Mesenchymal stem cell (in vitro differentiated cells and primary cell): Measurements from ENCODE around the gene PRKRIP1.

Source experiments
- DNase-seq: peaks from one replicate; pipeline ENCODE4 v3.0.0-alpha.2; 2013
- H2AFZ ChIP-seq: one replicate; pipeline ENCODE4 v1.6.1; 2013; ENCODE audit warnings: low read depth, mild to moderate bottlenecking, control low read depth, inconsistent platforms, low read length, moderate library complexity
- H2AK5ac ChIP-seq: 2 replicates; pipeline ENCODE4 v1.6.1; 2013; ENCODE audit warnings: low read length, moderate library complexity, mild to moderate bottlenecking, inconsistent platforms; ENCODE audit not compliant: severe bottlenecking
- H2BK120ac ChIP-seq: one replicate; pipeline ENCODE4 v1.6.1; 2013; ENCODE audit warnings: low read depth, mild to moderate bottlenecking, inconsistent platforms, low read length, moderate library complexity
- H2BK12ac ChIP-seq, 2 experiments: one replicate each; pipeline ENCODE4 v1.6.1; 2013; ENCODE audit warnings: inconsistent platforms in 2 of 2, low read length in 2 of 2, mild to moderate bottlenecking in 2 of 2, moderate library complexity in 2 of 2, control low read depth in 1 of 2
- H2BK15ac ChIP-seq: one replicate; pipeline ENCODE4 v1.6.1; 2013; ENCODE audit warnings: mild to moderate bottlenecking, low read depth, inconsistent platforms; ENCODE audit not compliant: poor library complexity, severe bottlenecking
- H2BK5ac ChIP-seq: 2 replicates; pipeline ENCODE4 v1.6.1; 2013; ENCODE audit warnings: low read depth, mild to moderate bottlenecking, low read length, control low read depth, inconsistent platforms; ENCODE audit not compliant: poor library complexity, severe bottlenecking
- H3K14ac ChIP-seq, 2 experiments: one replicate each; pipeline ENCODE4 v1.6.1; 2013; ENCODE audit warnings: inconsistent platforms in 2 of 2, low read length in 2 of 2, control low read depth in 1 of 2, mild to moderate bottlenecking in 1 of 2, moderate library complexity in 1 of 2
- H3K18ac ChIP-seq, 2 experiments: one replicate each; pipeline ENCODE4 v1.6.1; 2013; ENCODE audit warnings: inconsistent platforms in 2 of 2, low read length in 2 of 2, control low read depth in 1 of 2, low read depth in 1 of 2, mild to moderate bottlenecking in 1 of 2
- H3K23ac ChIP-seq, 2 experiments: one replicate each; pipeline ENCODE4 v1.6.1; 2013; ENCODE audit warnings: inconsistent platforms in 2 of 2, low read length in 2 of 2, mild to moderate bottlenecking in 2 of 2, moderate library complexity in 2 of 2, control low read depth in 1 of 2
- H3K27ac ChIP-seq: 2 replicates; pipeline ENCODE4 v1.5.1; 2013; ENCODE audit warnings: mild to moderate bottlenecking, moderate library complexity, low read length, control low read depth, inconsistent platforms; ENCODE audit not compliant: poor library complexity, severe bottlenecking
- H3K27me3 ChIP-seq, 2 experiments: 2 replicates each; pipeline versions ENCODE4 v1.6.1 to v1.7.0; 2013; ENCODE audit warnings: low read length in 2 of 2, mild to moderate bottlenecking in 2 of 2, moderate library complexity in 2 of 2, control low read depth in 1 of 2, inconsistent platforms in 1 of 2; ENCODE audit not compliant: control insufficient read depth in 1 of 2, insufficient read depth in 1 of 2
- H3K36me3 ChIP-seq, 2 experiments: 2 replicates each; pipeline versions ENCODE4 v1.6.1 to v1.7.0; 2013; ENCODE audit warnings: low read length in 2 of 2, control low read depth in 1 of 2, inconsistent platforms in 1 of 2, low read depth in 1 of 2, mild to moderate bottlenecking in 1 of 2; ENCODE audit not compliant: insufficient read depth in 2 of 2, control insufficient read depth in 1 of 2
- H3K4ac ChIP-seq, 2 experiments: one replicate each; pipeline ENCODE4 v1.6.1; 2013; ENCODE audit warnings: inconsistent platforms in 2 of 2, low read length in 2 of 2, mild to moderate bottlenecking in 2 of 2, moderate library complexity in 2 of 2, control low read depth in 1 of 2, low read depth in 1 of 2
- H3K4me1 ChIP-seq: 2 replicates; pipeline ENCODE4 v1.6.1; 2013; ENCODE audit warnings: low read depth, low read length, control low read depth; ENCODE audit not compliant: control insufficient read depth, insufficient read depth
- H3K4me2 ChIP-seq: 2 replicates; pipeline ENCODE4 v1.6.1; 2013; ENCODE audit warnings: low read length, mild to moderate bottlenecking, inconsistent platforms; ENCODE audit not compliant: poor library complexity, severe bottlenecking
- H3K4me3 ChIP-seq, 2 experiments: 2 replicates each; pipeline versions ENCODE4 v1.5.1 to v1.7.0; 2013; ENCODE audit warnings: low read length in 2 of 2, mild to moderate bottlenecking in 2 of 2, control low read depth in 1 of 2, low read depth in 1 of 2; ENCODE audit not compliant: insufficient read depth in 1 of 2
- H3K79me1 ChIP-seq: replicated peaks from 2 replicates; pipeline ENCODE4 v1.6.1; 2013; ENCODE audit warnings: mild to moderate bottlenecking, control low read depth, low read length, inconsistent platforms; ENCODE audit not compliant: poor library complexity, severe bottlenecking
- H3K9ac ChIP-seq: 2 replicates; pipeline ENCODE4 v1.7.0; 2013; ENCODE audit warnings: mild to moderate bottlenecking, low read length, moderate library complexity
- H3K9me3 ChIP-seq: 2 replicates; pipeline ENCODE4 v1.7.0; 2013; ENCODE audit warnings: mild to moderate bottlenecking, low read length; ENCODE audit not compliant: control insufficient read depth
- H4K8ac ChIP-seq: one replicate; pipeline ENCODE4 v1.6.1; 2013; ENCODE audit warnings: inconsistent platforms, mild to moderate bottlenecking, low read length, moderate library complexity
- H4K91ac ChIP-seq: one replicate; pipeline ENCODE4 v1.6.1; 2013; ENCODE audit warnings: mild to moderate bottlenecking, low read length, inconsistent platforms
- WGBS: methylation state at CpG from one replicate; pipeline ENCODE4 v1.1.7; 2013; ENCODE audit warnings: mixed read lengths; 5-methylcytosine and 5-hydroxymethylcytosine counted together

Gene PRKRIP1

GRCh38 chr7:102469351-102469971 lies 73.3 kb downstream of the PRKRIP1 start:
- Histone ChIP-seq H4K8ac (no peak overlapping the region), H3K79me1 (peaks cover 33% of the 10 kb centered on the region), H3K4me3 (no peak overlapping the region), H3K4me1 (peaks cover 30% of the 10 kb centered on the region), H2BK12ac (no peak overlapping the region), H4K91ac (no peak overlapping the region), H3K18ac (no peak overlapping the region), H3K9me3 (no peaks in the 10 kb centered on the region), H2AK5ac (no peak overlapping the region), H2BK5ac (no peak overlapping the region), H2BK15ac (no peak overlapping the region), H3K4ac (no peak overlapping the region), H3K14ac (no peak overlapping the region), H2BK120ac (no peak overlapping the region), H3K36me3 (peaks cover 28 to 67% of the 10 kb centered on the region in 2 experiments), H2AFZ (no peak overlapping the region), H3K4me2 (no peak overlapping the region), H3K23ac (no peak overlapping the region), H3K9ac (no peak overlapping the region), H3K27ac (no peak overlapping the region), H3K27me3 (no peaks in the 10 kb centered on the region)
- DNase-seq: no peak
- WGBS: 96% methylated on average over 24 of the region's 24 CpGs

GRCh38 chr7:102469972-102470825 lies 74.0 kb downstream of the PRKRIP1 start:
- Histone ChIP-seq H3K9ac (no peak overlapping the region), H2AK5ac (no peak overlapping the region), H2BK15ac (no peak overlapping the region), H3K36me3 (peaks cover 28 to 67% of the 10 kb centered on the region in 2 experiments), H4K8ac (no peak overlapping the region), H3K4me3 (no peak overlapping the region), H3K4me1 (peaks cover 30% of the 10 kb centered on the region), H3K27me3 (no peaks in the 10 kb centered on the region), H3K4ac (no peak overlapping the region), H3K23ac (no peak overlapping the region), H3K9me3 (no peaks in the 10 kb centered on the region), H2BK5ac (no peak overlapping the region), H3K4me2 (no peak overlapping the region), H2AFZ (no peak overlapping the region), H3K27ac (no peak overlapping the region), H2BK120ac (no peak overlapping the region), H4K91ac (no peak overlapping the region), H2BK12ac (no peak overlapping the region), H3K18ac (no peak overlapping the region), H3K14ac (no peak overlapping the region), H3K79me1 (peaks cover 28% of the 10 kb centered on the region)
- WGBS: 89% methylated on average over 17 of the region's 20 CpGs
- DNase-seq: no peak

- Histone ChIP-seq H3K4me1 (peaks cover 22% of the 10 kb centered on the region), H4K91ac (no peak overlapping the region), H3K18ac (no peak overlapping the region), H3K4ac (no peak overlapping the region), H3K4me3 (no peak overlapping the region), H3K27me3 (no peaks in the 10 kb centered on the region), H3K23ac (no peak overlapping the region), H2BK15ac (no peak overlapping the region), H3K4me2 (no peak overlapping the region), H3K9ac (no peak overlapping the region), H3K79me1 (peaks cover 21% of the 10 kb centered on the region), H3K36me3 (peaks cover 28 to 67% of the 10 kb centered on the region in 2 experiments), H2AK5ac (no peak overlapping the region), H2AFZ (no peak overlapping the region), H2BK5ac (no peak overlapping the region), H2BK120ac (no peak overlapping the region), H3K27ac (no peak overlapping the region), H3K9me3 (no peaks in the 10 kb centered on the region), H2BK12ac (no peak overlapping the region), H4K8ac (no peak overlapping the region), H3K14ac (no peak overlapping the region)
- WGBS: 96% methylated on average over 6 of the region's 6 CpGs
- DNase-seq: no peak
These were observed 75.6 kb downstream of the PRKRIP1 start for GRCh38 chr7:102471791-102472125.

- peaks cover 22% of the 10 kb centered on the region for H3K4me1 ChIP-seq
- no peak overlapping the region for H2BK12ac ChIP-seq
- H3K9me3 ChIP-seq: no peaks in the 10 kb centered on the region
- H3K4me2 ChIP-seq: no peak overlapping the region
- DNase-seq: no peak
- H3K4ac ChIP-seq: no peak overlapping the region
- H3K79me1 ChIP-seq: peaks cover 18% of the 10 kb centered on the region
- H3K27ac ChIP-seq: no peak overlapping the region
- H3K4me3 ChIP-seq: no peak overlapping the region
- H4K91ac ChIP-seq: no peak overlapping the region
- no peak overlapping the region for H2BK120ac ChIP-seq
- no peaks in the 10 kb centered on the region for H3K27me3 ChIP-seq
- no peak overlapping the region for H2BK5ac ChIP-seq
- no peak overlapping the region for H3K9ac ChIP-seq
- H3K14ac ChIP-seq: no peak overlapping the region
- no peak overlapping the region for H2AFZ ChIP-seq
- H3K23ac ChIP-seq: no peak overlapping the region
- H2AK5ac ChIP-seq: no peak overlapping the region
- peaks cover 26 to 61% of the 10 kb centered on the region in 2 experiments for H3K36me3 ChIP-seq
- 89% methylated on average over 23 of the region's 31 CpGs for WGBS
- H3K18ac ChIP-seq: no peak overlapping the region
- H4K8ac ChIP-seq: no peak overlapping the region
- no peak overlapping the region for H2BK15ac ChIP-seq
These were observed 76.2 kb downstream of the PRKRIP1 start for GRCh38 chr7:102472126-102473041.
